GM12875 (cell line): Measurements from ENCODE around the gene SCN4A.
"Not testable (repeated sequence)": the region's sequence is repeated elsewhere in the genome, so short reads cannot be mapped to it uniquely, and the experiment has no call there.

Experiments
- H3K4me3 ChIP-seq: one replicate; pipeline ENCODE4 v1.5.1; 2011; ENCODE audit warnings: low read depth, low read length, control low read depth
- TF ChIP-seq, protein P1 (sequence below): IDR thresholded peaks from 2 replicates; pipeline ENCODE4 v1.5.1; 2011; ENCODE audit warnings: low read depth, mild to moderate bottlenecking, control low read depth, inconsistent platforms, low read length, moderate library complexity, borderline replicate concordance; ENCODE audit not compliant: insufficient read depth

The SCN4A gene

DNA sequence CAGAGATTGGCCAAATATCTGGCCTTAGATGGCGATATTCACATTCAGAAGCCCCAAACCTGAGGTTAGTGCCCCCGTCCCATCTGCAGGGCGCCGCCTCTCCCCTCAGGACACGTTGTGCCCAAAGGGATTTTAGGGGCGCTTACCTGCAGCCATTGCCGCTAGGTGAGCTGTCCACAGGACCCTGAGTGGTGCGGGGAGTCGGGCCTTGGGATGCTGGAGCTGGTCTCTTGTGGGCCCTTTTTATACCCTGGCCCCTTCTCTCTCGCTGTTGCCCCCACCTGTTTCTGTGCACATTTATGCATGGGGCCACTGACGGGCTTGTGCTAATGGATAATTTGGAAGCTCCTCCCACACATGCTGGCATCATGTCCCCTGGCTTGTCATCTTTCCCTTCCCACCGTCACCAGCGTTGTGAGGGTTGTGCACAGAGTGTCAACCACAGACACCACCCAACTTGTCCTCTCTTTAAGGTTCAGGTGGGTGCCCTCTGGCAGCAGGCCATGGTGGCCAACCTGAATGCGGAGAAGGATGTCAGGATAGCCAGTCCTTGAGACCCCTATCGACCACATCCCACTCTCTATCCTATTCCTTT lies 61.6 kb downstream of the SCN4A start, which contains the start of gene CSHL1:
TSS of gene CSHL1 (minus strand) at position 218 of the 595 bp plus-strand sequence. CDS start at position 156, 62 bp downstream.
- H3K4me3 ChIP-seq: no peak within 1 kb of the TSS
- TF ChIP-seq, protein P1, sequence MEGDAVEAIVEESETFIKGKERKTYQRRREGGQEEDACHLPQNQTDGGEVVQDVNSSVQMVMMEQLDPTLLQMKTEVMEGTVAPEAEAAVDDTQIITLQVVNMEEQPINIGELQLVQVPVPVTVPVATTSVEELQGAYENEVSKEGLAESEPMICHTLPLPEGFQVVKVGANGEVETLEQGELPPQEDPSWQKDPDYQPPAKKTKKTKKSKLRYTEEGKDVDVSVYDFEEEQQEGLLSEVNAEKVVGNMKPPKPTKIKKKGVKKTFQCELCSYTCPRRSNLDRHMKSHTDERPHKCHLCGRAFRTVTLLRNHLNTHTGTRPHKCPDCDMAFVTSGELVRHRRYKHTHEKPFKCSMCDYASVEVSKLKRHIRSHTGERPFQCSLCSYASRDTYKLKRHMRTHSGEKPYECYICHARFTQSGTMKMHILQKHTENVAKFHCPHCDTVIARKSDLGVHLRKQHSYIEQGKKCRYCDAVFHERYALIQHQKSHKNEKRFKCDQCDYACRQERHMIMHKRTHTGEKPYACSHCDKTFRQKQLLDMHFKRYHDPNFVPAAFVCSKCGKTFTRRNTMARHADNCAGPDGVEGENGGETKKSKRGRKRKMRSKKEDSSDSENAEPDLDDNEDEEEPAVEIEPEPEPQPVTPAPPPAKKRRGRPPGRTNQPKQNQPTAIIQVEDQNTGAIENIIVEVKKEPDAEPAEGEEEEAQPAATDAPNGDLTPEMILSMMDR: no peak

DNA sequence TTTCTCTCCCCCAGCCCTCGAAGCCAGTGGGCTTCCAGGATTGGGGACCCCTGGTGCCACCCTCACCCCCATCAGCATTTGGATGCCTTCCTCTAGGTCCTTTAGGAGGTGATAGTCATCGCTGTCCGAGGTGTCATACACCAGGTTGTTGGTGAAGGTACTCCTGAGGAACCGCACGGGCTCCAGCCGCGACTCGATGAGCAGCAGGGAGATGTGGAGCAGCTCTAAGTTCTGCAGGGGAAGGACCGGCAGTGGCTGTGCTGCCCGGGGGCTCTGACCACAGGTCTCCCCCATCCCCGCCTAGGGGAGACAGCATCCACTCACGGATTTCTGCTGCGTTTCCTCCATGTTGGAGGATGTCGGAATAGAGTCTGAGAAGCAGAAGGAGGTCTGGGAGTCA lies 62.6 kb downstream of the SCN4A start:
- no peak overlapping the region for H3K4me3 ChIP-seq
- TF ChIP-seq, protein P1: no peak

DNA sequence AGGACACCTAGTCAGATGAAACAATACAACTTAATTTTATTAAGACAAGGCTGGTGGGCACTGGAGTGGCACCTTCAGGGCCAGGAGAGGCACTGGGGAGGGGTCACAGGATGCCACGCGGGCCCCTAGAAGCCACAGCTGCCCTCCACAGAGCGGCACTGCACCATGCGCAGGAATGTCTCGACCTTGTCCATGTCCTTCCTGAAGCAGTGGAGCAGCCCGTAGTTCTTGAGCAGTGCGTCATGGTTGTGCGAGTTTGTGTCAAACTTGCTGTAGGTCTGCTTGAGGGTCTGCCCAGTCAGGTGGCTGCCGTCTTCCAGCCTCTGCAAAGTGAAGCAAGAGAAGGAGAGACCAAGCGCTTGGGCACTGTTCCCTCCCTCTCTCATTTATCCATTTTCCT lies 63.1 kb downstream of the SCN4A start:
- H3K4me3 ChIP-seq: not testable (repeated sequence)

DNA sequence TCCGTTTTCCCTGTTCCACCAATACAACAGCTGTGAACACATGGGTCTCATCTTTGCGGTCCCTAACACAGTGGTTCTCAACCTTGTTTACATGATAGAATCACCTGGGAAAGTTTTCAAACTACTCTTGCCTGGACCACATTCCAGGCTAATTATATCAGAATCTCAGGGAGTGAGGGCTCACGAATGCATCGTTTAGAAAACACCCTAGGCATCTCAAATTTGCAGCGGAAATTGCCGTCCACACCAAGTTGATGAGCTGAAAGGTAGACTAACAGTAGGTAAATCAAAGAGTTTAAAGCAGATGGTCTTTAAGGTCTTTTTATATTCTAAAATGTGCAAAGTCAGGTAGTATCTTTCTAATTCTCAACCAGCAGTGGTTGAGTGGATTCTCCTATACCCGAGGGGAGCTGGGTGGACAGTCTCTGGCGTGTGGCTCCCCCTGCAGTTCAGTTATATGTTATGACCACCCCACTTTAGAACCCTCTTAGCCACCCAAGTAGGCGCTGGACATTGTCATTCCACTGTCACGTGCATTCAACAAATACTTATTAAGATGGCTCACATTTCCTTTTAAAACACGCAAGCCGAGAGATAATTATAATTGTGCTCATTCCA lies 65.4 kb downstream of the SCN4A start:
- H3K4me3 ChIP-seq: not testable (repeated sequence)

DNA sequence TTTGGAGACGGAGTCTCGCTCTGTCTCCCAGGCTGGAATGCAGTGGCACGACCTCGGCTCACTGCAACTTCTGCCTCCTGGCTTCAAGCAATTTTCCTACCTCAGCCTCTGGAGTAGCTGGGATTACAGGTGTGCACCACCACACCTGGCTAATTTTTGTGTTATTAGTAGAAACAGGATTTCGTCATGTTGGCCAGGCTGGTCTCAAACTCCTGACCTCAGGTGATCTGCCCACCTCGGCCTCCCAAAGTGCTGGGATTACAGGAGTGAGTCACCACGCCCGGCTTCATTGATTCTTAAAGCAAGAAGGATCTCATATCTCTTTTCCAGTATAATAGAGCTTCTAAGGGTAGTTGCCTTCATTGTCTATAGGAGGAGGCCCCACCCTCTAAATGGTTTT lies 67.9 kb downstream of the SCN4A start:
- not testable (repeated sequence) for H3K4me3 ChIP-seq

DNA sequence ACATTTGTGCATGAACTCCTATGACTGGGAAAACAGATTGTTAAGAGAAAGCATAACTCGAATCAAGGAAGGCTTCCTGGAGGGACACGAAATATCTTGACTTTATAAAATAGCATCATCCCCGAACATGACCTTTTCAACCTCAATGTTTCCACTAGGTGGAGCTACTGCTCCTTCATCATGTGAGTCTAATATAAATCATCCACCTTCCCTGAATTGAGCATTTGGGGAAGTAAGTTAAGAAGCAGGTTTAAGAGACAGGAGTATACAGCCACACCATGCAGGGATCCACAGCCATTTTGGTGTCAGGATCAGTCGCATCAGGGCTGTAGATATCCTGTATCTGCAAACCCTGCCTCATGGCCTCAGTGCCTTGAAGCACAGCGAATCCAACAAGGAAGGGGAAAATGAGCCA lies 68.9 kb downstream of the SCN4A start:
- H3K4me3 ChIP-seq: not testable (repeated sequence)
- TF ChIP-seq, protein P1: peak; percentile 8; the same call in 1 of the 2 replicates

DNA sequence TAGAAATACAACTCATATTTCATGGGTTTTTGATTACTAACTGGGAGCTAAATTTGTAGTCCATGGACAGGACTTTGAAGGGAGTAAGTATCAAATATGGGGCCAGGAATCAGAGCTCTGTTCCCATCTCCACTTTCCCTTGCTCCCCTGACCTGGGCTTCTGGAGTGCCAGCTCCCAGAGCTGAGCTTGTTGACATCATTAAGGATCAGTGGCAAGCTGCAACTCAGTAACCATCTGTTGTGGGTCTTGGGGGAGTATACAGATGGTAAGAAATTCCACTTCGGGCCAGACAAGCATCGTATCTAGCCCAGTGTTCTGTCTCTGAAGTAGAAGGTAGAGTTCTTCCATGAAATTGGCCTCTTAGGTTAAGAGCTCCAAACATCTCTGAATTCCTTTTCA lies 70.7 kb downstream of the SCN4A start:
- H3K4me3 ChIP-seq: not testable (repeated sequence)

DNA sequence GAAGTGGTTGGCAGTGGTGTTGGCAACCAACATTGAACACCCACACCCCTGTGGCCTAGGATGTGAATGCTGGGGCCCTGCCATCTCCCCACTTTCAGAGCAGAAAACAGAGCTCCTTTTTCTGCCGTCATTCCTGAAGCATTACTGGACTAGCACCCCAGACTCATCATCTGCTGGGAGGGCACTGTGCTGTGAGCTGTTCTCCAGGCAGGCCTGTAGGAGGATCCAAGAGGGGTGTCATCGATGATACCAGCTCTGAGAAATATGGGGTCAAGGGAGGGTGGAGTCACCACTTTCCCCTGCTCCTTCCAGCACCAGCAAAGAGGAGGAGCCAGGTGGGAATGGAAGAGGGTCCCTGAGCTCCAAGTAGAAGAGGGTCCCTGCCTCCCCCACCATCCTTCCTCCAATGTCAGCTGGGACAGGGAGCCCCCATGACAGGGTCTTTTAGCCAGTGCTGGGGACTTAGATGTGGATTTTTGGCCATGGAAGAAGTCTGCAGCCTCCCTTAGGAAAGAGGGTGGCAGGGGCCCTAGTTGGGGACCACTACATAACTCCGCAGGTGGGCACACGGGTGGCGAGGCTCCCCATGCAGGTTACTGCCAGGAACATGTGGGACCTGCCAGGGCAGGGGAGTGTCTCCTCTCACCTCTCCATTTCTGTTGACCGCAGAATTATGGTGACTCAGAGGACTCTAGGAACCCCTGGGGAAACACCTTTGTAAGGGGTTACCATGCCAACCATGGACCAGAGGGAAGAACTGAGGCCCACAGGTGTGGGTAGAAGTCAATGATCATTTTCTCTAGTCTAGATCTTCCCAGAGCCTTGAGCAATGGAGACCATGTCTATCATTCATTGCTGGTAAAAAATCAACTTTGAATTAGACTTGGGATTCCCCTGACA lies 73.6 kb downstream of the SCN4A start:
- not testable (repeated sequence) for H3K4me3 ChIP-seq

DNA sequence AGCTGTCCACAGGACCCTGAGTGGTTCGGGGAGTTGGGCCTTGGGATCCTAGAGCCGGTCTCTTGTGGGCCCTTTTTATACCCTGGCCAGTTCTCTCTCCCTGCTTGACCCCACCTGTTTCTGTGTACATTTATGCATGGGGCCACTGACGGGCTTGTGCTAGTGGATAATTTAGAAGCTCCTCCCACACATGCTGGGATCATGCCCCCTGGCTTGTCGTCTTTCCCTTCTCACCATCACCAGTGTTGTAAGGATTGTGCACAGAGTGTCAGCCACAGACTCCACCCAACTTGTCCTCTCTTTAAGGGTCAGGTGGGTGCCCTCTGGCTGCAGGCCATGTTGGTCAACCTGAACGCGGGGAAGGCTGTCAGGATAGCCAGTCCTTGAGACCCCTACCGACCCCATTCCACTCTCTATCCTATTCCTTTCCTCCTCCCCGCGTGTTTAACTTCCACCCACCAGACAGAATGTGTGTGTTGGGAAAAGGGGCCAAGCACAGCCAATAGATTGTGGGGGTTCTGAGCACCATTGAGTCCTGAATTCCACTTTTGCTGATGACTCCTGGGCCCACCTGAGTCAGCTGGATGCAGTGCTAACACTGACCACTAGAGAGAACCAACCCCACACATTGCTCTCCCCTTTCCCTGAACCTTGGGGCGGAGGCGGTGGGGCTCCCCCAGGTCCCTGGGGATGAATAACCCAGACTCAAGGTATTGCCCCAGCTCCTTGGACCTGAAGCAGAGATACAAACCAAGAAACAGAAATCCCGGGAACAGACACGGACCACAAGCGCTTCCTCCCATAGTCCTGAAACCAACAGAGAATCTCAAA lies 76.0 kb downstream of the SCN4A start, which contains the start of gene CSH1:
TSS of gene CSH1 (minus strand) at position 51 of the 831 bp plus-strand sequence. CDS start 63 bp downstream, outside the sequence.
- not testable (repeated sequence) for H3K4me3 ChIP-seq

DNA sequence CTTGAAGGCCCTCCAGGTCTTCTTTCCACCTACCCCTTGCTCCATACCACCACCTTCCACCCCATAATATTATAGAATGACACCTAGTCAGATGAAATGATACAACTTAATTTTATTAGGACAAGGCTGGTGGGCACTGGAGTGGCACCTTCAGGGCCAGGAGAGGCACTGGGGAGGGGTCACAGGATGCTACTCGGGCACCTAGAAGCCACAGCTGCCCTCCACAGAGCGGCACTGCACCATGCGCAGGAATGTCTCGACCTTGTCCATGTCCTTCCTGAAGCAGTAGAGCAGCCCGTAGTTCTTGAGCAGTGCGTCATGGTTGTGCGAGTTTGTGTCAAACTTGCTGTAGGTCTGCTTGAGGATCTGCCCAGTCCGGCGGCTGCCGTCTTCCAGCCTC lies 77.9 kb downstream of the SCN4A start:
- H3K4me3 ChIP-seq: not testable (repeated sequence)

DNA sequence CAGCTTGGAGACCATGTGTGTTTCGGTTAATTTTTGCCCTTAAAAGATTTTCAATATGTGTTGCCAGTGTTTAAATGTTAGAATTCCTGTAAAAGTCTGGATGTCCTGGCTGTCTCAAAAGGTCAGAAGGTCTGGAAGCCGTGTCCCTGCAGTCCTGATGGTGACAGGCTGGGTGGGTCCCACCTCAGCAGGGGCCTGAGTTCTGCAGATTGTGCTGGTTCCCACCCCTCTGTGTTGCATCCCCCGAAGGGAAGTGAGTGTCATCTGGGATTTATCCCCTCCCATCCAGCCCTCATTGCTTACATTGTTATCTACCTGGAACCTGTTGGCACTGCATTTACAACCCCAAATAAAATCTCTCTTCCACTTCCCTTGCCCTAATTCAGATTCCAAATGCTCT lies 78.7 kb downstream of the SCN4A start:
- H3K4me3 ChIP-seq: not testable (repeated sequence)
